ENCODE data around the gene SLC25A47.
A peak's percentile ranks its signal among the peaks of the same experiment; 100 is the strongest.

Gene SLC25A47

GRCh38 chr14:100290607-100291304, 32.4 kb upstream of the SLC25A47 start:
- WGBS, 2 donors (ENCODE audit: extremely low coverage in 2 of 2, insufficient read length in 2 of 2, insufficient replicate concordance in 1 of 2) = no CpG with 5 or more reads among the region's 12 CpGs

GRCh38 chr14:100291305-100292075, 31.6 kb upstream of the SLC25A47 start:
- peak overlapping the region; percentile 22 for H2BK12ac ChIP-seq (ENCODE audit: low read length)
- H3K4me1 ChIP-seq (ENCODE audit: control insufficient read depth in 2 of 2, insufficient read depth in 1 of 2, low read depth in 1 of 2, low read length in 2 of 2) = peaks cover 4 to 6% of the 10 kb centered on the region in 2 donors
- no peak overlapping the region for H4K91ac ChIP-seq (ENCODE audit: low read depth, low read length, poor library complexity)
- no peak overlapping the region for H3K18ac ChIP-seq (ENCODE audit: low read length)
- H3K27me3 ChIP-seq (ENCODE audit: control insufficient read depth in 3 of 3, insufficient read depth in 3 of 3, low read depth in 1 of 3, low read length in 3 of 3) = no peaks in the 10 kb centered on the region
- H3K23ac ChIP-seq (ENCODE audit: low read depth, low read length, poor library complexity) = peak overlapping the region; percentile 7
- WGBS, 2 donors (ENCODE audit: extremely low coverage in 2 of 2, insufficient read length in 2 of 2, insufficient replicate concordance in 1 of 2) = no CpG with 5 or more reads among the region's 13 CpGs
- H4K8ac ChIP-seq (ENCODE audit: low read depth, low read length) = no peak overlapping the region
- H2AK5ac ChIP-seq (ENCODE audit: low read depth, low read length) = no peak overlapping the region
- H3K79me1 ChIP-seq (ENCODE audit: low read depth, low read length) = peaks cover 23% of the 10 kb centered on the region
- no peak overlapping the region for H2BK120ac ChIP-seq (ENCODE audit: low read depth, low read length)
- no peak for DNase-seq (ENCODE audit: low spot score)
- H3K4me3 ChIP-seq (ENCODE audit: low read length in 2 of 2) = no peak overlapping the region
- no peak overlapping the region for H2AFZ ChIP-seq (ENCODE audit: low read length)
- H3K4me2 ChIP-seq (ENCODE audit: insufficient read depth, low read length, poor library complexity, severe bottlenecking) = no peak overlapping the region
- no peak overlapping the region for H3K27ac ChIP-seq (replicated peaks; ENCODE audit: low read length)
- peak overlapping the region; percentile 36 for H3K9ac ChIP-seq (ENCODE audit: low read depth, low read length, poor library complexity)
- peaks cover 53 to 67% of the 10 kb centered on the region in 2 donors for H3K36me3 ChIP-seq (replicated peaks in 1 of 2; ENCODE audit: control insufficient read depth in 2 of 2, insufficient read depth in 2 of 2, low read length in 2 of 2)
- peaks cover 0 to 1% of the 10 kb centered on the region in 2 donors for H3K9me3 ChIP-seq (replicated peaks in 1 of 2; ENCODE audit: control insufficient read depth in 2 of 2, insufficient read depth in 1 of 2, low read depth in 1 of 2, low read length in 2 of 2)
- H3K4ac ChIP-seq (ENCODE audit: low read length) = no peak overlapping the region
- H2BK15ac ChIP-seq (ENCODE audit: low read length) = no peak overlapping the region
- no peak overlapping the region for H3K14ac ChIP-seq (ENCODE audit: low read length)
- no peak overlapping the region for H2BK5ac ChIP-seq (ENCODE audit: low read length)

More at GRCh38 chr14:100290607-100291304, 32.4 kb upstream of the SLC25A47 start:
- Histone ChIP-seq H3K4me2 (ENCODE audit: insufficient read depth, low read length, poor library complexity, severe bottlenecking) (no peak overlapping the region), H2BK15ac (ENCODE audit: low read length) (no peak overlapping the region), H3K79me1 (ENCODE audit: low read depth, low read length) (peaks cover 23% of the 10 kb centered on the region), H3K18ac (ENCODE audit: low read length) (peak overlapping the region; percentile 76), H3K4me3 (ENCODE audit: low read length in 2 of 2) (no peak overlapping the region), H3K14ac (ENCODE audit: low read length) (no peak overlapping the region), H2AFZ (ENCODE audit: low read length) (no peak overlapping the region), H3K27ac (replicated peaks; ENCODE audit: low read length) (no peak overlapping the region), H4K8ac (ENCODE audit: low read depth, low read length) (peak overlapping the region; percentile 7), H3K27me3 (ENCODE audit: control insufficient read depth in 3 of 3, insufficient read depth in 3 of 3, low read depth in 1 of 3, low read length in 3 of 3) (no peaks in the 10 kb centered on the region), H3K9me3 (replicated peaks in 1 of 2; ENCODE audit: control insufficient read depth in 2 of 2, insufficient read depth in 1 of 2, low read depth in 1 of 2, low read length in 2 of 2) (peaks cover 0 to 1% of the 10 kb centered on the region in 2 donors), H3K23ac (ENCODE audit: low read depth, low read length, poor library complexity) (peak overlapping the region; percentile 7), H3K9ac (ENCODE audit: low read depth, low read length, poor library complexity) (peak overlapping the region; percentile 36), H2BK5ac (ENCODE audit: low read length) (no peak overlapping the region), H2BK120ac (ENCODE audit: low read depth, low read length) (no peak overlapping the region), H3K4me1 (ENCODE audit: control insufficient read depth in 2 of 2, insufficient read depth in 1 of 2, low read depth in 1 of 2, low read length in 2 of 2) (peaks cover 4 to 6% of the 10 kb centered on the region in 2 donors), H2BK12ac (ENCODE audit: low read length) (no peak overlapping the region), H4K91ac (ENCODE audit: low read depth, low read length, poor library complexity) (no peak overlapping the region), H2AK5ac (ENCODE audit: low read depth, low read length) (no peak overlapping the region), H3K36me3 (replicated peaks in 1 of 2; ENCODE audit: control insufficient read depth in 2 of 2, insufficient read depth in 2 of 2, low read length in 2 of 2) (peaks cover 50 to 61% of the 10 kb centered on the region in 2 donors), H3K4ac (ENCODE audit: low read length) (no peak overlapping the region)
- no peak for DNase-seq (ENCODE audit: low spot score)

- Histone ChIP-seq H3K4me3 (ENCODE audit: low read length in 2 of 2) (no peak overlapping the region), H3K9ac (ENCODE audit: low read depth, low read length, poor library complexity) (peak overlapping the region; percentile 21), H2AK5ac (ENCODE audit: low read depth, low read length) (no peak overlapping the region), H3K4ac (ENCODE audit: low read length) (peak overlapping the region; percentile 37), H2BK120ac (ENCODE audit: low read depth, low read length) (no peak overlapping the region), H3K36me3 (replicated peaks in 1 of 2; ENCODE audit: control insufficient read depth in 2 of 2, insufficient read depth in 2 of 2, low read length in 2 of 2) (peaks cover 56 to 71% of the 10 kb centered on the region in 2 donors), H3K4me1 (ENCODE audit: control insufficient read depth in 2 of 2, insufficient read depth in 1 of 2, low read depth in 1 of 2, low read length in 2 of 2) (peaks cover 2 to 6% of the 10 kb centered on the region in 2 donors), H4K91ac (ENCODE audit: low read depth, low read length, poor library complexity) (no peak overlapping the region), H2BK15ac (ENCODE audit: low read length) (no peak overlapping the region), H2BK12ac (ENCODE audit: low read length) (no peak overlapping the region), H2AFZ (ENCODE audit: low read length) (no peak overlapping the region), H4K8ac (ENCODE audit: low read depth, low read length) (peak overlapping the region; percentile 43), H3K23ac (ENCODE audit: low read depth, low read length, poor library complexity) (peak overlapping the region; percentile 80), H3K9me3 (replicated peaks in 1 of 2; ENCODE audit: control insufficient read depth in 2 of 2, insufficient read depth in 1 of 2, low read depth in 1 of 2, low read length in 2 of 2) (peaks cover 0 to 1% of the 10 kb centered on the region in 2 donors), H3K18ac (ENCODE audit: low read length) (no peak overlapping the region), H3K4me2 (ENCODE audit: insufficient read depth, low read length, poor library complexity, severe bottlenecking) (no peak overlapping the region), H3K27ac (replicated peaks; ENCODE audit: low read length) (no peak overlapping the region), H2BK5ac (ENCODE audit: low read length) (peak overlapping the region; percentile 39), H3K79me1 (ENCODE audit: low read depth, low read length) (peaks cover 26% of the 10 kb centered on the region), H3K14ac (ENCODE audit: low read length) (no peak overlapping the region), H3K27me3 (ENCODE audit: control insufficient read depth in 3 of 3, insufficient read depth in 3 of 3, low read depth in 1 of 3, low read length in 3 of 3) (no peaks in the 10 kb centered on the region)
- no peak for DNase-seq (ENCODE audit: low spot score)
- WGBS, 2 donors (ENCODE audit: extremely low coverage in 2 of 2, insufficient read length in 2 of 2, insufficient replicate concordance in 1 of 2) = no CpG with 5 or more reads among the region's 61 CpGs
These were observed 30.8 kb upstream of the SLC25A47 start for GRCh38 chr14:100292301-100292775.

Measured in neuronal stem cell (in vitro differentiated cells).